Amniotic stem cell (primary cell): ENCODE measurements around the gene TRIM69.
"Not testable (repeated sequence)": the region's sequence is repeated elsewhere in the genome, so short reads cannot be mapped to it uniquely, and the experiment has no call there.

Experiments
- DNase-seq: peaks from one replicate; lab custom pipeline; 2025; lab: John Stamatoyannopoulos, UW

Gene TRIM69, protein sequence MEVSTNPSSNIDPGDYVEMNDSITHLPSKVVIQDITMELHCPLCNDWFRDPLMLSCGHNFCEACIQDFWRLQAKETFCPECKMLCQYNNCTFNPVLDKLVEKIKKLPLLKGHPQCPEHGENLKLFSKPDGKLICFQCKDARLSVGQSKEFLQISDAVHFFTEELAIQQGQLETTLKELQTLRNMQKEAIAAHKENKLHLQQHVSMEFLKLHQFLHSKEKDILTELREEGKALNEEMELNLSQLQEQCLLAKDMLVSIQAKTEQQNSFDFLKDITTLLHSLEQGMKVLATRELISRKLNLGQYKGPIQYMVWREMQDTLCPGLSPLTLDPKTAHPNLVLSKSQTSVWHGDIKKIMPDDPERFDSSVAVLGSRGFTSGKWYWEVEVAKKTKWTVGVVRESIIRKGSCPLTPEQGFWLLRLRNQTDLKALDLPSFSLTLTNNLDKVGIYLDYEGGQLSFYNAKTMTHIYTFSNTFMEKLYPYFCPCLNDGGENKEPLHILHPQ

DNA sequence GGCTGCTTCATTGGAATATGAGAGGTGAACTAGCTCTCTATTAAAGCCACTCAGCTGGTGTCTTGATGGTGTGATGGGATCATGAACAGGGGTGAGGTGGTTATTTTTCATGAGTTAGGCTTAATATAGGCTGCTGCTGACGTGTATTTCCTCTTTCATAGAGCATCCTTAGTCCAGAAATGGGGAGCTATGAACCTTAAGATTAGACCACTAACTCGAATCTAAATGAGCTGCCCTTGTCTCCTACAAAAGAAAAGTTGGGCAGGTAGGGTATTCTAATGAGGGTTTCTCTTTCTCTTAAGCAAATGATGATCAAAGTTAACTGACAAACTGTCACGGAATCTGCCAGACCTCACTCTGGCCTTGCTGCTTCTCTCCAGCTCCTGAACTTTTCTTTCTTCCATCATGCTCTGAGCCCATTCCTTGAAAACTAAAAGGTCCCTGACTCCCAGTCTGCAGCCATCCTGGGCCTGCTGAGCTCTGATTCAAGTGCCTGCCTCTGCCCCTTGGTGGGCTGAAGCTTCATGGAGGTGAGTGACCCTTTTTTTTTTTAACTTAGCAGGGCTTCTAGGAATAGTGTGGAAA is at the start of gene TRIM69:
Gene TRIM69, plus strand, starts transcription at position 348 of the 585 bp plus-strand sequence. Its CDS starts 177 bp downstream, at position 525.
- no peak for DNase-seq

- DNase-seq: not testable (repeated sequence)
These were observed 47.0 kb upstream of the TRIM69 start for GRCh38 chr15:44689318-44689717.

GRCh38 chr15:44690245-44690644 is 46.1 kb upstream of the TRIM69 start:
- not testable (repeated sequence) for DNase-seq

DNA sequence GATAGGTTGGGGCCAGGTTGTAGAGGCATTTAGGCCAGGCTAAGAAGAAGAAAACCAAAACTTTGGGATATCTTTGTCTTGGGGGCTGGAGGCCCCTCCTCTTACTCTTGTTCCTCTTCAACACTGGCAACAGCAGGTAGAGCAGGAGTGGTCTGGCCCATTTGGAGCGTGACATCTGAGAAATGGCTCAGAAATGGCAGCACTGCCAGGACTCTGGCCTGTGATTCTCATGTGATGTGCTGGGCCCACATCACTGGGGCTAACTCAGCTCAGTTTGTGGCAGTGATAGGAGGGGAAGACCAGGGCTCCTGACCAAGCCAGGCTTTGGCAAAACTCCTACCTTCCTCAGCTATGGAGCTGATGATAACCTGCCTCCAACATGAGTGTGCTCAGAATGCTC is 43.7 kb upstream of the TRIM69 start:
- DNase-seq: no peak

- no peak for DNase-seq
These were observed 41.9 kb upstream of the TRIM69 start for GRCh38 chr15:44694416-44694815.

- DNase-seq: no peak
These were observed 41.0 kb upstream of the TRIM69 start for GRCh38 chr15:44695294-44695693.

DNA sequence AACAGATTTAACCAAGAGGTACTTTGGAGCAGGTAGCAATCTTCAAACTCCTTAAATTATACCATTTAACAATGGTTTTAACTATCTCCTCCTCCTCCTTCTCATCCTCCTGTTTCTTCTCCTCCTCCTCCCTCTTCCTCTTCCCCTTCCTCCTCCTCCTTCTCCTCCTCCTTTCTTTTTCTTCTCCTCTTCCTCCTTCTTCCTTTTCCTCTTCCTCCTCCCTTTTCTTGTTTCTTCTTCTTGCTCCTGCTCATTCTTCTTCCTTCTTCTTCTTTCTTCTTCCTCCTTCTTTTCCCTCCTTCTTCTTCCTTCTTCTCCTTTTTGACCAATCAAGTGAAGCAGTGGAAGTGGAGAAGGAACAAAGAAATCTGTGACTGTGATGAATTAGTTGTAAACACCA is 39.3 kb upstream of the TRIM69 start:
- no peak for DNase-seq

- no peak for DNase-seq
These were observed 37.7 kb upstream of the TRIM69 start for GRCh38 chr15:44698641-44699040.

- not testable (repeated sequence) for DNase-seq
These were observed 35.7 kb upstream of the TRIM69 start for GRCh38 chr15:44700676-44701075.

DNA sequence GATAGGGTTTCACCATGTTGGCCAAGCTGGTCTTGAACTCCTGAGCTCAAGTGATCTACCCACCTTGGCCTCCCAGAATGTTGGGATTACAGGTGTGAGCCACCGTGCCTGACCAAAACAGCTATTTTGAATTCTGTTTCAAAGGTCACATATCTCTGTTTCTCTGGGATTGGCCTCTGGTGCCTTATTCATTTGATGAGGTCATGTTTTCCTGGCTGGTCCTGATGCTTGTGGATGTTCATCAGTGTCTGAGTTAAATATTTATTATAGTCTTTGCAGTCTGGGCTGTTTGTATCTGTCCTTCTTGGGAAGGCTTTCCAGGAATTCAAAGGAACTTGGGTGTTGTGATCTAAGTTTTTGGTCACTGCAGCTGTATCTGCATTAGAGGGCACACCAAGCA is 30.3 kb upstream of the TRIM69 start:
- no peak for DNase-seq

DNA sequence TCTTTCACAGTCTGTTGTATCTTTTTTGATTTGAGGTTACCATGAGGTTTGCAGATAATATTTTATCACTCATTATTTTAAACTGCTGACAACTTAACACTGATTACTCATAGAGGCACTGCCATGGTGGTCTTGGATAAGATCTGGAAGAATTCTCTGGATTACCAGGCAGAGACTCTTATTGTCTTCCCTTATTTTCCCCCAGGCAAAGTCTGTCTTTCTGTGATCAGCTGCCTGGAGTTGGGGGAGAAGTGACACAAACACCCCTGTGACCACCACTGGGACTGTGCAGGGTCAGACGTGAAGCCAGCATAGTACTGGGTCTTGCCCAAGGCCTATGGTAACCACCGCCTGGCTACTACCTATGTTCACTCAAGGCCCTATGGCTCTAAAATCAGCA is 29.9 kb upstream of the TRIM69 start:
- DNase-seq: no peak

DNA sequence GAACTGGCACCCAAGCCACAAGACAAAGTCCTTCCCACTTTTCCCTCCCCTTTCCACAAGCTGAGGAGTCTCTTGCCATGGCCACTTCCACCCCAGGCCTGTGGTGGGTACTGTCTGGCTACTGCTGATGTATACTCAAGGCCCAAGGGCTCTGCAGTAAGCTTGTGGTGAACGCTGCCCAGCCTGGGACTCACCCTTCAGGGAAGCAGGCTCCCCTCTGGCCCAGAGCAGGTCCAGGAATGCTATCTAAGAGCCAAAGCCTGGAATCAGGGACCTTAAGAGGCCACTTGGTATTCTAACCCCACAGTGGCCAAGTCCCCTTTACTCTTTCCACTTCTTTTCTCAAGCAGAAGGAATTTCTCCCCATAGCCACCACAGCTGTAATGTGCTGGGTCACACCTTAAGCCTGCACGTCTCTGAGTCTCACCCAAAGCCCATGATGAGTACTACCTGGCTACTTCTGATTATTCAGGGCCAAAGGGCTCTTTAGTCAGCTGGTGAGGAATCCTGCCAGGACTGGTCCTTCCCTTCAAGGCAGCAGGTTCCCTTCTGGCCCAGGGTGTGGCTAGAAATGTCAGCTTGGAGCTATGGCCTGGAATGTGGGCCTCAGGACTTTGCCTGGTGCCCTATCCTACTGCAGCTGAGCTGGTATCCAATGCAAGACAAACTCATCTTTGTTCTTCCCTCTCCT is 29.2 kb upstream of the TRIM69 start:
- no peak for DNase-seq

GRCh38 chr15:44710236-44711095 is 25.9 kb upstream of the TRIM69 start:
- no peak for DNase-seq

- DNase-seq: peak; percentile 92
These were observed 25.1 kb upstream of the TRIM69 start, which contains the start of the genes B2M and PATL2 for GRCh38 chr15:44711096-44711742. Gene B2M (plus strand): TSS chr15:44711517. CDS start chr15:44711547, 30 bp downstream. Gene PATL2 (minus strand): TSS chr15:44711323. CDS start chr15:44676490, 34,833 bp downstream.

GRCh38 chr15:44711743-44712345 is 24.5 kb upstream of the TRIM69 start:
- DNase-seq: peak; percentile 24

GRCh38 chr15:44712346-44713005 is 23.9 kb upstream of the TRIM69 start:
- DNase-seq: peak; percentile 30

DNA sequence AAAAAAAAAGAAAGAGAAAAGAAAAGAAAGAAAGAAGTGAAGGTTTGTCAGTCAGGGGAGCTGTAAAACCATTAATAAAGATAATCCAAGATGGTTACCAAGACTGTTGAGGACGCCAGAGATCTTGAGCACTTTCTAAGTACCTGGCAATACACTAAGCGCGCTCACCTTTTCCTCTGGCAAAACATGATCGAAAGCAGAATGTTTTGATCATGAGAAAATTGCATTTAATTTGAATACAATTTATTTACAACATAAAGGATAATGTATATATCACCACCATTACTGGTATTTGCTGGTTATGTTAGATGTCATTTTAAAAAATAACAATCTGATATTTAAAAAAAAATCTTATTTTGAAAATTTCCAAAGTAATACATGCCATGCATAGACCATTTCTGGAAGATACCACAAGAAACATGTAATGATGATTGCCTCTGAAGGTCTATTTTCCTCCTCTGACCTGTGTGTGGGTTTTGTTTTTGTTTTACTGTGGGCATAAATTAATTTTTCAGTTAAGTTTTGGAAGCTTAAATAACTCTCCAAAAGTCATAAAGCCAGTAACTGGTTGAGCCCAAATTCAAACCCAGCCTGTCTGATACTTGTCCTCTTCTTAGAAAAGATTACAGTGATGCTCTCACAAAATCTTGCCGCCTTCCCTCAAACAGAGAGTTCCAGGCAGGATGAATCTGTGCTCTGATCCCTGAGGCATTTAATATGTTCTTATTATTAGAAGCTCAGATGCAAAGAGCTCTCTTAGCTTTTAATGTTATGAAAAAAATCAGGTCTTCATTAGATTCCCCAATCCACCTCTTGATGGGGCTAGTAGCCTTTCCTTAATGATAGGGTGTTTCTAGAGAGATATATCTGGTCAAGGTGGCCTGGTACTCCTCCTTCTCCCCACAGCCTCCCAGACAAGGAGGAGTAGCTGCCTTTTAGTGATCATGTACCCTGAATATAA is 23.0 kb upstream of the TRIM69 start:
- DNase-seq: peak; percentile 4

DNA sequence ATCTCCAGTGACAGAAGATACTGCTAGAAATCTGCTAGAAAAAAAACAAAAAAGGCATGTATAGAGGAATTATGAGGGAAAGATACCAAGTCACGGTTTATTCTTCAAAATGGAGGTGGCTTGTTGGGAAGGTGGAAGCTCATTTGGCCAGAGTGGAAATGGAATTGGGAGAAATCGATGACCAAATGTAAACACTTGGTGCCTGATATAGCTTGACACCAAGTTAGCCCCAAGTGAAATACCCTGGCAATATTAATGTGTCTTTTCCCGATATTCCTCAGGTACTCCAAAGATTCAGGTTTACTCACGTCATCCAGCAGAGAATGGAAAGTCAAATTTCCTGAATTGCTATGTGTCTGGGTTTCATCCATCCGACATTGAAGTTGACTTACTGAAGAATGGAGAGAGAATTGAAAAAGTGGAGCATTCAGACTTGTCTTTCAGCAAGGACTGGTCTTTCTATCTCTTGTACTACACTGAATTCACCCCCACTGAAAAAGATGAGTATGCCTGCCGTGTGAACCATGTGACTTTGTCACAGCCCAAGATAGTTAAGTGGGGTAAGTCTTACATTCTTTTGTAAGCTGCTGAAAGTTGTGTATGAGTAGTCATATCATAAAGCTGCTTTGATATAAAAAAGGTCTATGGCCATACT is 21.1 kb upstream of the TRIM69 start:
- no peak for DNase-seq
